ENCODE measurements around the gene TSSK3. TPM values are rescaled to one million over a fixed set of nuclear protein-coding genes. Genes with fewer than 3 reads are reported as not detected.
"Not testable (repeated sequence)": the region's sequence is repeated elsewhere in the genome, so short reads cannot be mapped to it uniquely, and the experiment has no call there.

Gene TSSK3
- polyA plus RNA-seq, 1 donor, result 2.9 TPM

DNA sequence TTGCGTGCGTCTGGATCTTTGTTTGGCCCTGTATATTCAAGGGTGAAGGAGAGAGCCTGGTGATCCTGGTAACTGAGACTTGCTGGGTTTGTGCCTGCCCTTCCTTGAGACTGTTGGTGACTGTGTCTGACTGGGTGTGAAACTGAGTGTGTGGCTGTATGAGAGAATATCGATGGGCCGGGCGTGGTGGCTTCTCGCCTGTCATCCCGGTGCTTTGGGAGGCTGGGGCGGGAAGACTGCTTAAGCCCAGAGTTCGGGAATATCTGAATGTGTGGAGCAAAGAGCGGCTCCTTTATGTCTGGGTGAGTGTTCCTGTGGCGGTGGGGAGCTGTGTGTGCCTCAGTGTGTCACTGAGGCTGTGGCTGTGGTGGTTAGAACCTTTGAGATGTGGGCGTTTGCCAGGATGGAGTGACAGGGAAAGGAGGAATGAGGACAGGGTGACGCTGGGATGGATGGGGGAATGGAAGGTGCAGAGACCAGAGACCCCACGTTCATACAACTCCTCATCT lies 23.6 kb upstream of the TSSK3 start:
- no peak for DNase-seq (ENCODE audit: low read depth)

GRCh38 chr1:32339363-32339978 lies 22.9 kb upstream of the TSSK3 start:
- no peak for DNase-seq (ENCODE audit: low read depth)

DNA sequence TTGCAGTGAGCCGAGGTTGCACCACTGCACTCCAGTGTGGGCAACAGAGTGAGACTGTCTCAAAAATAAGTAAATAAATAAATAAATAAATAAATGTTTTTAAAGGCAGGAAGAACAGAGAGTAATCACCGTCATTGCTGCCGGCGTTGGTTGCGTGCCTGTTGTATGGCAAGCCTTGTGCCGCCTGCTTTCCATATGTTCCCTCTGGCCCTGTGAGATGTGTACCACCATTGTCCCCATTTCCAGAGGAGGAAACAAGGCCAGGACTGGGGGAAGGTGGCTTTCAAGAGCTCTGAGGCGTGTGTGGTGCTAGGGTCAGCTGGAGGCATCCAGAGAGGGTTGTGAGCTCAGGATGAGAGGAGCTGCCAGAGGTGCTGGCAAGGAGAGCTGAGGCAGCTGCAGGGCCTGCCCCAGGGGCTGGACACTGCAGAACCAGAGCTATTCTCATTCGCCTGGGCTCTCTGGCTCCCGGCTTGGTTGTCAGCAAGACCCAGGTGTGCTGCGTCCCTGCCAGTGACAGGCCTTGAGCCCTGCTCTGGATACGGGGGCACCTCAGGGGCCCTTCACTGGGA lies 21.1 kb upstream of the TSSK3 start:
- no peak for DNase-seq (ENCODE audit: low read depth)

- no peak for DNase-seq (ENCODE audit: low read depth)
These were observed 20.4 kb upstream of the TSSK3 start for GRCh38 chr1:32341971-32342370.

DNA sequence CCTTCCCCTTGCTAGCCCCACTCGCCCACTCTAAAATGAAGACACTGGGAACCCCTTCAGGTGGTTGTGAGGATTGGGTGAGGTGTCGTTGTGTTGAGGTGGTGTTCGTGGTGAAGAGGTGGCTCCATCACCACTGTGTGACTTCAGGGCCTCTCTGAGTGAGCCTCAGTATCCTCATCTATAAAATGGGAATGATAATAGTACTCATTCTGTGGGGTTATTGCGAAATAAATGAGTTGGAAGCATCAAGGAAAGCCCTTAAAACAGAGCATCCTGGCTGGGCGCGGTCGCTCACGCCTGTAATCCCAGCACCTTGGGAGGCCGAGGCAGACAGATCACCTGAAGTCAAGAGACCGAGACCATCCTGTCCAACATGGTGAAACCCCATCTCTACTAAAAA lies 19.6 kb upstream of the TSSK3 start:
- no peak for DNase-seq (ENCODE audit: low read depth)

DNA sequence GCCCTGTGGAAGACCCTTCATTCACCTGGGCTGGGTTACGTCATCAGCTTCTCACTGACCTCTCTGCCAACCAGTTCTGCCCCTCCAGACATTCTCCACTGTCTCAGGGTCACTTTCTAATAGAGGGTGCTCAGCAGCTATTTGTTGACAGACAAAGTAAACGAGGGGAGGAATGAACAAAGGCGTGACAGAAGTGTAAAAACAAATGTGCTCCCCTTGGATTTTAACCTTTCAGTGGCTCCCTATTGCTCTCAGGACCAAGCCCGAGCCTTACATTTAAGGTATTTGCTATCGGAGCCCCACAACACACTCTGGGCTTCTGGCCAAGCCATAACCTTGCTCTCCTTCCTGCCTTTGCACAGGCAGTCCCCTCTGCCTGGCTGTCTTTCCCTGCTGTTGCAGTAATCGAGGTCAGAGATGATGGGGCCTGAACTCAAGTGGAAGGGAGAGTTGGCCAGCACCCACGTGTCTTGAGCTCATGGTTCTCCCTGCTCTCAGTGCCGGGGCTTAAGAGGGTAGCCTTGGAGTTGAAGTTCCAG lies 17.0 kb upstream of the TSSK3 start:
- no peak for DNase-seq (ENCODE audit: low read depth)

DNA sequence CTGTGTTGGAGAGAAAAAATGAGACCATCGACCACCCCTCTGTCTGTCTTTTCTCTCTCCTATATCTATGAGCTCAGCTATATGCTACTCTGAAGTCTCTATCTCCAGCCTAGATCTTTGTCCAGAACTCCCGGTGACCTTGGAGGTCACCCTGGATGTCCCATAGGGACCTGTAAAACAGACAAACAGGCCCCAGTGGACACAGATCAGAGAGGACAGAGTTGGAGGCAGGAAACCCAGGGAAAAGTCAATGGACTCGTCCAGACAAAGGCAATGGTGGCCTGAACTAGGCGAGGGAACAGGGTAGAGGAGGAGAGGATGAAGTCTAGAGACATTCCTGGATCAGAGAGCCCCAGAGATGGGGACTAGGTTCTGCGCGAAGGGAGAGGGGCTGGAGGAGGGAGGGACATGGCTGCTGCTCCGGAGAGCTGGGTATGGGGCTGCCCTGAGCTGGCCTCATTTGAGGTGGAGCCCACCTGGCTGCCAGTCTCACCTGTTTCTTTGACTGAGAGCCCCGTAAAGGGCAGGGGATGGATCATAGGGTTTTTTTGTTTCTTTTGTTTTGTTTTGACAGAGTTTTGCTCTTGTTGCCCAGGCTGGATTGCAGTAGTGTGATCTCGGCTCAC lies 15.7 kb upstream of the TSSK3 start:
- no peak for DNase-seq (ENCODE audit: low read depth)

DNA sequence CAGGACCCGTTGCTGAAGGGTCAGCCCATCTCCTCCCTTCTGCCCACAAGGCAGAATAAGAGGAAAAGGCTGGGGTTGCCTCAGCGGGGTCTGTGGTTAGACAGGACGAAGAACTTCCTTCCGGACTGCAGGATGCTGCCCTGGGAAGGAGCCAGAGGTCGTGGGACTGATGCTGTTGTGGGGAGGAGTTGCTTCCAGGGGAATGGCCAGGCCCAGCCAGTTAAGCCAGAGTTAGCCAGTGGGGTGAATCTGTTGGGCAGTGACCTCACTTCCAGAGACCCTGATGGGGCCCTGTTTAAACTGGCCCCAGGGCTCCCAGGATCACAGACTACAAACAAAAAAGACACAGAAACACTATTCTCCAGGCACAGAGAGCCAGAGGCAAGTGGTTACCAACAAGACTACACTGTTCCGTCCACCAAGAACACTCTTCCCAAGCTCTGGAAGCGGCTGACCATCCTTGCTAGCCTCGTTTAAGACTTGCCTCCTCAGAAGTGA lies 13.1 kb upstream of the TSSK3 start:
- DNase-seq (ENCODE audit: low read depth), result no peak

GRCh38 chr1:32350785-32351398 lies 11.4 kb upstream of the TSSK3 start:
- DNase-seq (ENCODE audit: low read depth), result no peak

GRCh38 chr1:32351399-32352238 lies 10.7 kb upstream of the TSSK3 start:
- peak; percentile 64 for DNase-seq (ENCODE audit: low read depth)

DNA sequence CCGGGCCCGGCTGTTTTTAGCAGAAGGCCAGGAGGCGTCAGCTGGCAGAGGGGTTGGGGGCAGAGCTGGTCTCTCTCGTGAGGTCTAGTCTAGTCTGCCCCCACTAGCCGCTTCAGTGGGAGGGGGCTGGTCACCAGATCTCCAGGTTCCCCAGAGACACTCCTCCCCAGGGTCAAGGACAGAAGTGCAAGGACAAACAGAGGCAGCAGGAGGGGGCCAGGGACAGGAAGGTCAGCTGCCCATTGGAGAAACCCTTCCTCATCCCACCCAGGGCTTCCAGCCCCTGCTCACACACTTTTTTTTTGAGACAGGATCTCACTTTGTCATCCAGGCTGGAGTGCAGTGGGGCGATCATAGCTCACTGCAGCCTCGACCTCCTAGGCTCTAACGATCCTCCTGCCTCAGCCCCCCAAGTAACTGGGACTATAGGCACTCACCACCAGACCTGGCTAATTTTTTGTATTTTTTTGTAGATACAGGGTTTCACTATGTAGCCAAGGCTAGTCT lies 10.0 kb upstream of the TSSK3 start:
- DNase-seq (ENCODE audit: low read depth), result no peak

GRCh38 chr1:32352831-32353383 lies 9.4 kb upstream of the TSSK3 start:
- no peak for DNase-seq (ENCODE audit: low read depth)

DNA sequence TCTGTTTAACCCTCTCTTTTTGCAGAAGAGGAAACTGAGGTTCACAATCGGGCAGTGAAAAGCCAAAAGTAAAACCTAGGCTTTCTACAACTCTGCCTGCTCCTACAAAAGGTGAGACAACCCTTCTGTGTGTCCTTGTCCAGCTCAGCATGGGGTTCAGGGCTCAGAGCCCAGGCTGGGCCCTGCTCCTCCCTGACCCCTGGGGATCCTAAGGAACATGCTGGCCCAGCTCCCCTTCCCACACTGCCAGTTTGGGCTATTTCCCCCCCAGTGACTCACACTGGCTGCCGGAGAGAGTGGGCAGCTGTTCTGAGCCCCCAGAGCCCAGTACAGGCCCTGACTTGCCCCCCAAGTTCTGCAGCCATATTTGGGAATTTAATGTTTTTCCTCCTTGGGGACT lies 8.9 kb upstream of the TSSK3 start:
- no peak for DNase-seq (ENCODE audit: low read depth)

- DNase-seq (ENCODE audit: low read depth), result no peak
These were observed 8.3 kb upstream of the TSSK3 start for GRCh38 chr1:32353886-32354570.

- not testable (repeated sequence) for DNase-seq (ENCODE audit: low read depth)
These were observed 6.6 kb upstream of the TSSK3 start for GRCh38 chr1:32355778-32356177.

DNA sequence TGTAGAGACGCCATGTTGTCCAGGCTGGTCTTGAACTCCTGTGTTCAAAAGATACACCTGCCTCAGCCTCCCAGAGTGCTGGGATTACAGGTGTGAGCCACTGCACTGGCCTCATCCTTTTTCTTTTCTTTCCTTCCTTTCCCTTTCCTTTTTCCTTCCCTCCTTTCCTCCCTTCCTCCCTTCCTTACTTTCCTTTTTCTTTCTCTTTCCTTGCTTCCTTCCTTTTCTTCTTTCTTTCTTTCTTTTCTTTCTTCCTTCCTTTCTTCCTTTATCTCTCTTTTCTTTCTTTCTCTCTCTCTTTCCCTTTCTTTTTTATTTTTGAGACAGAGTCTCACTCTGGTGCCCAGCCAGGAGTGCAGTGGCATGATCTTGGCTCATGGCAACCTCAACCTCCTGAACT lies 5.9 kb upstream of the TSSK3 start:
- no peak for DNase-seq (ENCODE audit: low read depth)

DNA sequence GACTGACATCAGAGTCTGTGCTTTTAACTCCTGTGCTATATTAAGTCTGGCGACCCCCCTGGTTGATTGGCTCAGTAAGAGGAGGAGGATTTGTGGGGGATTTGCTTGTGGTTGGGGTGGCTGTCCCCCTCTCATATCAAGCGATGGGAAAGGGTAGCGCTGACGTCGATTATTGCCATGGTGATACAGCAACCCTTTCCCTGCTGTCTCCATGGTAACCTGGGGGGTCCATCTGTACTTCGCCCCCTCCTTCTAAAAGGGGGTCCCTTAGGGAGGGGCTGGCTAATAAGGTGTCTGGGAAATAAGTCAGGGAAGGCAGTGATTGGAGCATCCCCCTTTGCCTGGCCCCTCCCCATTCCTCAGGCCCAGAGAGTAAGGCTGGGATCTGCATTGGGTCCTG lies 4.7 kb upstream of the TSSK3 start:
- DNase-seq (ENCODE audit: low read depth), result no peak

- DNase-seq (ENCODE audit: low read depth), result no peak
These were observed 3.9 kb upstream of the TSSK3 start for GRCh38 chr1:32358435-32358834.

GRCh38 chr1:32361308-32361673 lies 1.0 kb upstream of the TSSK3 start:
- DNase-seq (ENCODE audit: low read depth), result no peak

- no peak for DNase-seq (ENCODE audit: low read depth)
These were observed 465 bp upstream of the TSSK3 start for GRCh38 chr1:32361674-32362473.

Data from forelimb muscle (tissue), 1 donor.